GM18861 (cell line): ENCODE results near the gene REPIN1.

Experiments
- ATAC-seq: cut with Tn5 transposase; IDR thresholded peaks from one replicate; pipeline ENCODE4 v1.9.1; 2021; ENCODE audit not compliant: unreplicated experiment

REPIN1 gene

DNA sequence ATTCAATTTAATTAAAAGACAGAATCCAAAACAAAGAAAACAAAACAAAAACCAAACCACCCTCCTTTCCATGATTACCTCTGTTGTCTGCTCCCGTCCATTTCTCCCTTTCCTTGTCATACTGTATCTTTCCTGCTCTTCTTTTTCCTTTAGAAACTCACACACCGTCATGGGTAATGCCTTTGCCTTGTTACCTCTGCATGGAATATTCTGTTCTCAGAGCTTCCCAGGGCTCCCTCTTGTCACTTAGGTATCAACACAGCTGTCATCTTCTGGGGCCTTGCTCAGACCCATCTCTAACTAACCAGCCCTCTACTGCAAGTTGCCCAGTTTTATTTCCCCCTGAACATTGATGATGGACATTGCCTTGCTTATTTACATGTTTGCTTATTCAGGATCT lies 51.6 kb downstream of the REPIN1 start:
- ATAC-seq, result no peak

GRCh38 chr7:150420987-150421674 lies 52.5 kb downstream of the REPIN1 start:
- ATAC-seq, result peak; percentile 96

- ATAC-seq, result no peak
These were observed 53.2 kb downstream of the REPIN1 start for GRCh38 chr7:150421831-150422230.
